Body of pancreas (tissue), 4 donors: ENCODE measurements around the gene KIT.

Experiments used
- CTCF ChIP-seq, 7 experiments: fragments of 450-650 bp in 4 of 7; fragments of 200-600 bp in 3 of 7; sonication (generic) in 3 of 7; IDR thresholded peaks; one replicate each; pipeline ENCODE4 v1.5.1; 2016 to 2019; ENCODE audit warnings: antibody characterized with exemption in 7 of 7
- POLR2A ChIP-seq, 3 donors: fragments of 450-650 bp; IDR thresholded peaks; one replicate each; pipeline ENCODE4 v1.6.1; 2016; ENCODE audit warnings: antibody characterized with exemption in 3 of 3, mild to moderate bottlenecking in 2 of 3

- TF ChIP-seq CTCF (IDR thresholded peaks at IDR 0.05) (no peak), POLR2A (IDR thresholded peaks at IDR 0.05) (no peak)
Measured at GRCh38 chr4:54620773-54621172, 37.0 kb upstream of the KIT start.
